NCI-H82 treated with DMSO at 0.1 percent for 48 hours (cell line): ENCODE measurements around the gene DYNC1H1.

Experiments
- DNase-seq: peaks from one replicate; lab custom pipeline; 2025; ENCODE audit not compliant: unreplicated experiment; lab: John Stamatoyannopoulos, UW

Gene DYNC1H1

GRCh38 chr14:101964297-101965180 is at the start of gene DYNC1H1:
Gene DYNC1H1 (plus strand): TSS chr14:101964573. CDS start chr14:101964692, 119 bp downstream.
- peak; percentile 54 for DNase-seq

- no peak for DNase-seq
These were observed 48.2 kb upstream of the DYNC1H1 start for GRCh38 chr14:101915871-101916815.

DNA sequence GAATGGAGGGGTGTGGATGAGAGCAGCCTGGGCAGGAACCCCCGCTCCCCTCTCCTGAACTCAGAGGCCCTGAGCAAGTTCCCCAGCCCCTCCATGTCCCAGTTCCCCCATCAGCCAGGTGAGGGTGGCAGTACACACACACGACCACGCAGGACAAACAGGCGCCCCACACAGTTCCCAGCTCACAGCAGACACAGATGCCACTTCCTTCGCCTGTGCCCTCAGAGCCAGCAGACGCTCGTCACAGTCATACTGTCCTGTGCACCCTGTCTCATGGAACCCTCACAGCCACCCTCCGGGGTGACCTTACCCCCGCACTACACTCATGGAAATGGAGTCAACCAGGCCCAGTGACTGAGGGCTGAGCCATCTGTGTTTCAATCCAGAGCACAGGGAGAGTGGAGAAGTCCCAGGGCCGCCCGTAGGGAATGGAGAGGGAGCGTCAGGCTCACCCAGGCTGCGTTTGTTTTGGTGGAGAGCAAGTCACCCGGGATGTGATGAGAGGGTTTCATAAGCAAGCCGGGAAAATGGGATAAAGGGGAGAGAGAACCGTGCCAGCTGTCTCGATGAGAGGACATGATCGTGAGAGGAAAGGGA is 47.5 kb upstream of the DYNC1H1 start:
- DNase-seq: no peak

- no peak for DNase-seq
These were observed 46.9 kb upstream of the DYNC1H1 start for GRCh38 chr14:101917413-101918017.

GRCh38 chr14:101918065-101918989 is 46.0 kb upstream of the DYNC1H1 start:
- no peak for DNase-seq

GRCh38 chr14:101920271-101920670 is 44.1 kb upstream of the DYNC1H1 start:
- no peak for DNase-seq

DNA sequence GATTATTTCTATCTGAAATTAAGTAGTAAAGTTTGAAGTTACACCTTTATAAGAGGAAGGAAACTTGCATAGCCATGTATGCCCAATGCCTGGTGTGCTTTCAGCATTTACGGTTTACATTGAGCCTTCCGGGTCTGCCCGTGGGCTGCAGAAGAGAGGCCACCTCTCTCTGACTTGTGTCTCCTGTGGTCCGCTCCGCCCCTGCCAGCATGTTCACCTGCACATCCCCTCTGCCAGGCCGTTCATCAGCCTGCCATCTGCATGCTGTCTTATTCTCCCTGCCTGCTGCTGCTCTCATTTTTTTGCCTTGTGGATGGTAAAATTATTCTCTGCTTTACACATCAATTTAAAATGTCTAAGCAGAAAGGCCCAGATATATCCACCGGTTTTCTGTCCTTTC is 41.5 kb upstream of the DYNC1H1 start:
- DNase-seq: no peak

DNA sequence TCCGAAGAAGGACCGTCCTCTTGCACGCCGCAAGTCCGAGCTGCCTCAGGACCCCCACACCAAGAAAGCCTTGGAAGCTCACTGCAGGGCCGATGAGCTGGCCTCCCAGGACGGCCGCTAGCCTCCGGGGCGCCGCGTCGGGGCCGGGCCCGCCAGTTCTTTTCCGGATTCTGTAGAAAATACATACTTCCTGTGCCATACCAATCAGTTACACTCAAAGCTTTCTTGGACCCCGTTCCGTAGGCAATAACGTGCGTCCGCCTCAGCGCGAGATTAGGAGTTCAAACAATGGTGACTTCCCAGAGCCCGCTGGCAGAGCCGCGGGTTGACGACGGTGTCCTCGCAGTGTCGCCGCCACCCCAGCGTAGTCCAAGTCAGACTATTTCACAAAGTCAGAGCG is 39.2 kb upstream of the DYNC1H1 start:
- no peak for DNase-seq

DNA sequence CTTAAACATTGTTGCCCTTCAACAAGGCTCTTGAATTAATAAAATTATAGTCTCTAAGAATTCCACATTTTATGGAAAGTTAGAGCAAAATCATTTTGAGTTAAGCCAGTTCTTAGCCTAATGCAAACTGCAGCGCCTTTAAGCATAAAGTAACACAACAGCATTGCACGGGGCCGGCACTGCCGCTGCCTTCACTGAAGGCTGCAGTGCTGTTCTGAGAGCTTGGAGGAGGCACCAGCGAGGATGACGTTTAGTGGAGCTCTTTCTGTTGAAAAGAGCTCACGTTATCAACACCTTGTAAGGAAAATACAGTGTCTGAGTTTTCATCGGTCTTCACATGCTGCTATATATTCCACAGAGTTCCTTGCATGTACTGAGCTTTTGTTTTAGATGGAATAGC is 38.3 kb upstream of the DYNC1H1 start:
- no peak for DNase-seq

GRCh38 chr14:101926620-101927019 is 37.8 kb upstream of the DYNC1H1 start:
- no peak for DNase-seq

DNA sequence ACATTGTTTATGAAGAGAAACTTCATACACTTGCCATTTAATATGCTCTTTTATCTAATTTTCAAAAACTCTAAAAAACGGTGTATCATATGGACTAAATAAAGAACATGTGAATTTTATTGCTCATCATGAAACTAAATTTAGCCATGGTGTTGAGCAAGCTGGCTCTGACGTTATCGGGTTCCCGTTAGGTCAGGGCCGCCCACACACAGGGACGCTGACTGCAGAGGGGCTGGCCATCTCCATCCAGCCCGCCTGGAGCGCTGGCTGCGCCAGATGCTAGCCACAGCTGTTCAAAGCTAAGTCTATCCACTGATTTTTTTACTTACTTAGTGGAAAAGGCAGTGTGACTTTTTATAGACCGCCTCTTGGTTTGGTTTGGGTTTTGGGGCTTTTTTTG is 36.5 kb upstream of the DYNC1H1 start:
- no peak for DNase-seq

DNA sequence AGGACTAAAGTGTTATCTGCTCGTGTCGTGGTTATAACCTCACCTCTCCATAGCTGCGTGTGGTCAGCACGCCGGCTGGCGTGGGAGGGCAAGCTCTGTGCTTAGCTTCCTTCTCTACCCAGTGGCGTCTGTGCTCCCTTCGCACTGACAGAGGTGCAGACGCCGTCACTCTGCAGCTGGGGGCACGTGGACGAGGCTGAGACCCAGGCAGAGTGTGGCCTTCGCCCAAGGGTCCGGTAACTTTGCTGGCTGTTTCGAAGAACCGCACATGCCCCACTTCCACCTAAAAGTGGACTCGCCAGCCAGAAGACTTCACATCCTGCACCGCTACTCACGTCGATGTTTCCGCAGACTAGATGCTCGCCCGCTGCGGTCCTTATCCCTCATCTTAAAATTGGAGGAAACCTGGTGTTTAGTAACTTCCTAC is 35.9 kb upstream of the DYNC1H1 start:
- DNase-seq: no peak

DNA sequence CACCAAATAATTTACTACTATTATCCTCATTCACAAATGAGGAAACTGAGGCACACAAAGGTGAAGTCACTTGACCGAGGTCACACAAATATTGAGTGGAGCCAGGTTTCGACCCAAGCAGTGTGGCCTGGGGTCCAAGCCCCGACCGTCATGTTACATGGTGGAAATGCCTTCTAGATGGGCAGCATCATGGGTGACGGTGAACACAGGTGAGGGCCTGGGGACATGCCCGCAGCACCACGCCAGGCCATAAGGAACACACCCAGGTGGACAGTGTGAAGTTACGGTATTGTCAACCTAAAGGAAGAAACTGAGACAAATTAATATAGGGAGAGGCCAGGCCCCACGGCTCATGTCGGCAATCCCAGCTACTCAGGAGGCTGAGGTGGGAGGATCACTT is 35.3 kb upstream of the DYNC1H1 start:
- DNase-seq: no peak

DNA sequence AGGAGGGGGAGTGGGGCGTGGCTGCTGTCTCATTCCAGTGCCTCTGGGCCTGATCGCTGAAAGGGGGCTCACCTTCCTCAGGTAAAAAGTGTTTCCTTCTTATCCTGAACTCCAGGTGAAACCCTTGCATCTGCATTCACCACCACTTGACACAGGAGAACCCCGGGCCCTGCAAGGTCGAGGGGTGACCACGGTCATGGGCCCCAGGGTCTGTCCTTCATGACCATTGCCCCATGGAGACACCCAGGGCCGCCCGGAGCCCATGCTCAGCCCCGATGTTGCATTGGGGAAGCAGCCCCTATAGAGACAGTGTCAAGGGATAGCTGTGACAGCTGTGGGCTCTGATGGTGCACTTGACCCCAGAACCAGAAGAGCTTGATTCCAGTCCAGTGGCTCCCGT is 34.4 kb upstream of the DYNC1H1 start:
- no peak for DNase-seq

DNA sequence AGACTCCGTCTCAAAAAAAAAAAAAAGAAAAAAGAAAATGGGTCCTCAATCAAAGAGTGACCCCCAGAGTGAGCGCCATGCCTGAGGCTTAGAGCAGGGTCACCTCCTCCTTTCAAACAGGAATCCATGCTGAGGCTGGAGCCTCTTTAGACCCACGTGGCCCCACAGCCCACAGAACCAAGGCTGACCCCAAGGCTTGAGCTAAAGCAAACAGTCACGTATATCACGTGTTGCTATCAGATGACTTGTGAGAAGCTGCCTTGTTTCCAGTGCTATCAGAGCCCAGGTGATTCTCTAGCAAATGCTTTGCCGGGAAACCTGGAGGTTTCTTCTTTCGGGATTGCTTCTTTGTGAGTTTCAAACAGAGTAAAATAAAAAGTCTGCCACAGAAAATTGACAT is 31.7 kb upstream of the DYNC1H1 start:
- DNase-seq: no peak

DNA sequence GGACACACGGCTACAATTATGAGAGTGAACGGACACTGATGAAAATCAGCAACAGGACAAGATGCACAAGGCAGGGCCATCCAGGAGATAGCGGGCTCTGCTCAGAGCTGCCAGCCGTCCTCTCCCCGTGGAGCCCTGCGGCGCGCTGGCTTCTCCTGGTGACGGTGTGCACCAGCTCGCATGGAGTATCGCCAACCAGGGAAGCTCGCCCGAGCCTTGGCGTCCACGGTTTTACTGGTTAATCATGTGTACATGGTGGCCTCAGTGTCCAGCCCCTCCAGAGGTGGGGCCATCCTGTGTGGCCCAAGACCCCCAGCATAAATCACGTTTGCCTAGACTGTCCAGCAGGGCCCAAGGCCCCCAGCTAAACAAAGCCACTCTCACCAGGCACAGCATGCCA is 31.2 kb upstream of the DYNC1H1 start:
- DNase-seq: no peak

DNA sequence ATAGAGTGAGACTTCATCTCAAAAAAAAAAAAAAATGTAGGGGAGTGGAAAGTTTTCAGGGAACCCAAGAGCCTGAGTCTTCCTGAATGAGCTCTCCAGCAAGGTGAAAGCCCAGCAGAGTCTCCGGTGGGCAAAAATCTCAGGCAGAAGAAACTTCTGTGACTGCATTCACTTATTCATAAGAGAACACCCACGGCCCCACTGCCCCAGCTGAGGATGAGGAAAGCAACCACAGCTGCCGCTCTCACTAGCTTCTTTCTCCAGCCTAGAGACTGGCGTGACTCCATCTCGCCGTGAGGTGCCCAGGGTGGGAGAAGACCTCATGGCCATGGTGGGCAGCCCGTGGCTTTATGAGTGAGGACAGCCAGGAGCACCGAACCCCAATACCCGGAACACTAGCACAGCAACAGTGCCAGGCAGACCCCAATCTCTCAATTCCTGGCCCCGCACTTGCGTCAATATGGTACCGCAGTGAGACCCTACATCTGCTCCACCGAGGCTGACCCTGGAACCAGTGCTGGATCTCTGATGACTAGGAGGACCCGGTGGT is 29.7 kb upstream of the DYNC1H1 start:
- DNase-seq: no peak

GRCh38 chr14:101937926-101938767 is 26.2 kb upstream of the DYNC1H1 start:
- DNase-seq: no peak
